Measurements from ENCODE around the gene ATP2A1. TPM values are rescaled to one million over a fixed set of nuclear protein-coding genes. Genes with fewer than 3 reads are reported as not detected.
A peak's percentile ranks its signal among the peaks of the same experiment; 100 is the strongest.

The ATP2A1 gene
- total and polyA plus RNA-seq, 2 experiments from 2014 or later: 0.09 to 0.11 TPM

DNA sequence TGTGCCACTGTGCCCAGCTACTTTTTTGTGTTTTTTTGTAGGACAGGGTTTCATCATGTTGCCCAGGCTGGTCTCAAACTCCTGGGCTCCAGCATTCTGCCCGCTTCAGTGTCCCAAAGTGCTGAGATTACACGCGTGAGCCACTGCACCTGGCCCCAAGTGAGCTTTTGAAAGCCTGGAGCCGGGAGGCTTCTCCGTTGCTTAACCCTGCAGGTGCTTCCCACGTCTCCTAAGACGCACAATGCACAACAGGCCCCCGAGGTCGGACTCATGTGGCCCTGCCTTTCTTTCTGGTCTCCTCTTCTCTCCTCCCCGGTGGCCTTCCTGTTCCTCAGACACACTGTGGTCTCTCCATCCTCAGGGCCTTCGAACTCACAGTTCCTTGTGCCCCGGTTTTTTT, 34.3 kb downstream of the ATP2A1 start:
- H3K36me3 ChIP-seq (ENCODE audit: low read depth): peaks cover 6% of the 10 kb centered on the region; the same call in 1 of the 2 replicates
- 97% methylated on average over 12 of the region's 12 CpGs for WGBS, 2 experiments (ENCODE audit: low coverage in 1 of 2, low lambda C conversion rate in 2 of 2, missing lambda C conversion rate in 2 of 2)
- no peaks in the 10 kb centered on the region for H3K9me3 ChIP-seq (ENCODE audit: low read depth)
- H3K9ac ChIP-seq: no peak overlapping the region
- no peak for DNase-seq
- no peaks in the 10 kb centered on the region for H3K79me2 ChIP-seq (ENCODE audit: insufficient read depth)
- H3K9me2 ChIP-seq (ENCODE audit: insufficient read depth): no peaks in the 10 kb centered on the region
- no peak overlapping the region for H3K27ac ChIP-seq
- H3F3A ChIP-seq (ENCODE audit: insufficient read depth): peaks cover 11% of the 10 kb centered on the region; the same call in 1 of the 2 replicates
- H3K4me3 ChIP-seq: no peak overlapping the region
- H3K27me3 ChIP-seq (replicated peaks; ENCODE audit: insufficient read depth): no peaks in the 10 kb centered on the region
- TF ChIP-seq EZH2 (IDR thresholded peaks at IDR 0.05; ENCODE audit: insufficient read depth, poor library complexity, severe bottlenecking): no peak
- no peak for TF ChIP-seq EZH2phosphoT487 (IDR thresholded peaks at IDR 0.05; ENCODE audit: insufficient read depth, low read depth)
- no peak overlapping the region for H2AFZ ChIP-seq
- no peak overlapping the region for H3K4me2 ChIP-seq (ENCODE audit: unreplicated experiment)
- in situ Hi-C loops (cut with MboI): no loop called here
- no peaks in the 10 kb centered on the region for H4K20me1 ChIP-seq (ENCODE audit: insufficient read depth)
- no peaks in the 10 kb centered on the region for H3K4me1 ChIP-seq (ENCODE audit: insufficient read depth)

DNA sequence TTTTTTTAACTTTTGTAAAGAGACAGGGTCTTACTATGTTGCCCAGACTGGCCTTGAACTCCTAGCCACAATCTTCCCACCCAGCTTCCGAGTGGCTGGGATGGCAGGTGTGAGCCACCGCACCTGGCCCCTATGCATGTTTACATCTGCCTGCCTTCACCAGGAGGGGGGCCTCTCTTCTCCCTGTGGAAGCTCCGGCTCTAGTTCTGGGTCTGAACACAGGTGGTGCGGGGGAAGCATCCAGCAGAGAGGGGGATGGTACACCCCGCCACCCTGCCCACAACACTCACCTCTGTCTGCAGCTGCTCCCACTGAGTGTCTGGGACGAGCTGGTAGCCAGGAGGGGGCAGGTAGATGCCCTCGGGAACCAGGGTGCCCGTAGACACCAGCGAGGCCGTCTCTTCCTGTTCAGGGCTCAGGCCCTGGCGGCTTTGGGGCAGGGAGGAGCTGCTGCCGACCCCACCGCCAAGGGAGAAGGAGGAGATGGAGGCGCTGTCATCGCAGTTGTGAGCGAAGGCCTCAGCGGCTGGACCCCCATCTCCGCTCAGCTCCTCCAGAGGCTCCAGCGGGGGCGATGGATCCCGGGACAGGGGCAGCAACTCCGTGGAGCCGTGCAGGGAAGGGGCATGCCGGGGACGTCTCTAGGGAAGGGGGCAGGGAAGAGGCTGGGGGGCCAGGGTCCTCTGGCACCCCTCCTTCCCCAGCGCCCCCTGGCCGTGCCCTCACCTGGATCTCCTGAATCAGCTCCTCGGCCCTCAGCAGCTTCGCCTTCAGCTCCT, 35.8 kb downstream of the ATP2A1 start:
- Histone ChIP-seq H3K4me2 (ENCODE audit: unreplicated experiment) (no peak overlapping the region), H3F3A (ENCODE audit: insufficient read depth) (peaks cover 11% of the 10 kb centered on the region; the same call in 1 of the 2 replicates), H3K27me3 (replicated peaks; ENCODE audit: insufficient read depth) (no peaks in the 10 kb centered on the region), H3K79me2 (ENCODE audit: insufficient read depth) (no peaks in the 10 kb centered on the region), H3K4me1 (ENCODE audit: insufficient read depth) (no peaks in the 10 kb centered on the region), H3K27ac (no peak overlapping the region), H3K36me3 (ENCODE audit: low read depth) (no peaks in the 10 kb centered on the region), H3K4me3 (no peak overlapping the region), H3K9ac (no peak overlapping the region), H3K9me2 (ENCODE audit: insufficient read depth) (no peaks in the 10 kb centered on the region), H4K20me1 (ENCODE audit: insufficient read depth) (no peaks in the 10 kb centered on the region), H3K9me3 (ENCODE audit: low read depth) (no peaks in the 10 kb centered on the region), H2AFZ (no peak overlapping the region)
- TF ChIP-seq EZH2phosphoT487 (IDR thresholded peaks at IDR 0.05; ENCODE audit: insufficient read depth, low read depth) (no peak), EZH2 (IDR thresholded peaks at IDR 0.05; ENCODE audit: insufficient read depth, poor library complexity, severe bottlenecking) (no peak)
- in situ Hi-C loops (cut with MboI): no loop called here
- DNase-seq: no peak
- WGBS, 2 experiments (ENCODE audit: low coverage in 1 of 2, low lambda C conversion rate in 2 of 2, missing lambda C conversion rate in 2 of 2): 97% methylated on average over 21 to 29 of the region's 29 CpGs

GRCh38 chr16:28915181-28915580, 36.9 kb downstream of the ATP2A1 start:
- H3K4me2 ChIP-seq (ENCODE audit: unreplicated experiment): no peak overlapping the region
- H3K79me2 ChIP-seq (ENCODE audit: insufficient read depth): no peaks in the 10 kb centered on the region
- in situ Hi-C loops (cut with MboI): no loop called here
- no peak overlapping the region for H3K27ac ChIP-seq
- H3F3A ChIP-seq (ENCODE audit: insufficient read depth): peaks cover 11% of the 10 kb centered on the region; the same call in 1 of the 2 replicates
- H3K9ac ChIP-seq: no peak overlapping the region
- TF ChIP-seq EZH2 (IDR thresholded peaks at IDR 0.05; ENCODE audit: insufficient read depth, poor library complexity, severe bottlenecking): no peak
- no peak for TF ChIP-seq EZH2phosphoT487 (IDR thresholded peaks at IDR 0.05; ENCODE audit: insufficient read depth, low read depth)
- peak; percentile 65 for DNase-seq
- no peaks in the 10 kb centered on the region for H3K27me3 ChIP-seq (replicated peaks; ENCODE audit: insufficient read depth)
- no peaks in the 10 kb centered on the region for H3K9me2 ChIP-seq (ENCODE audit: insufficient read depth)
- H2AFZ ChIP-seq: no peak overlapping the region
- no peak overlapping the region for H3K4me3 ChIP-seq
- H3K4me1 ChIP-seq (ENCODE audit: insufficient read depth): no peaks in the 10 kb centered on the region
- no peaks in the 10 kb centered on the region for H4K20me1 ChIP-seq (ENCODE audit: insufficient read depth)
- H3K36me3 ChIP-seq (ENCODE audit: low read depth): no peaks in the 10 kb centered on the region
- H3K9me3 ChIP-seq (ENCODE audit: low read depth): no peaks in the 10 kb centered on the region

DNA sequence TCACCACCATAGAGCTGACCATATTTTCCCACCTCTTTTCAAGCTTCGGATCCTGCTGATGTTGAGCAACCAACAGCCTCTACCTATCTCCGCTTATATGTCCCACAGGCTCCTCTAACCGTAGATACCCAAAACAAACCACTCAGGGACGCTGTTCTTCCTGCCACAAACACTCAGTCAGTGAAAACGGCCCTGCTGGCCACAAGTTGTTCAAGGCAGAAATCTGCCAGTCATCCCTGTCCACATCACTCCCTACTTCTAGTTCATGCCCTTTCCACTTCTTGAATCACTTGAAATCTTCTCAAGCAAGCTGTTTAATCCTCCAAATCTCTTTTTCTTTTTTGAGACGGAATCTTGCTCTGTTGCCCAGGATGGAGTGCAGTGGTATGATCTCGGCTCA, 38.8 kb downstream of the ATP2A1 start:
- no peaks in the 10 kb centered on the region for H3K27me3 ChIP-seq (replicated peaks; ENCODE audit: insufficient read depth)
- H3K4me3 ChIP-seq: no peak overlapping the region
- H3K9ac ChIP-seq: no peak overlapping the region
- in situ Hi-C loops (cut with MboI): no loop called here
- 98 to 100% methylated on average over 7 of the region's 7 CpGs for WGBS, 2 experiments (ENCODE audit: low coverage in 1 of 2, low lambda C conversion rate in 2 of 2, missing lambda C conversion rate in 2 of 2)
- H3K79me2 ChIP-seq (ENCODE audit: insufficient read depth): no peaks in the 10 kb centered on the region
- H3K27ac ChIP-seq: no peak overlapping the region
- H3K9me2 ChIP-seq (ENCODE audit: insufficient read depth): no peaks in the 10 kb centered on the region
- H3K9me3 ChIP-seq (ENCODE audit: low read depth): no peaks in the 10 kb centered on the region
- TF ChIP-seq EZH2 (IDR thresholded peaks at IDR 0.05; ENCODE audit: insufficient read depth, poor library complexity, severe bottlenecking) (no peak), EZH2phosphoT487 (IDR thresholded peaks at IDR 0.05; ENCODE audit: insufficient read depth, low read depth) (no peak)
- no peak for DNase-seq
- no peaks in the 10 kb centered on the region for H3K4me1 ChIP-seq (ENCODE audit: insufficient read depth)
- H3F3A ChIP-seq (ENCODE audit: insufficient read depth): peaks cover 11% of the 10 kb centered on the region; the same call in 1 of the 2 replicates
- no peaks in the 10 kb centered on the region for H3K36me3 ChIP-seq (ENCODE audit: low read depth)
- no peaks in the 10 kb centered on the region for H4K20me1 ChIP-seq (ENCODE audit: insufficient read depth)
- H3K4me2 ChIP-seq (ENCODE audit: unreplicated experiment): no peak overlapping the region
- H2AFZ ChIP-seq: no peak overlapping the region

Data from GM23248 (cell line).